ENCODE results near the gene TOMM40. TPM values are rescaled to one million over a fixed set of nuclear protein-coding genes. Genes with fewer than 3 reads are reported as not detected.

The TOMM40 gene
- total and polyA plus RNA-seq, 2 of the 13 experiments (the other 11 are each of a cell fraction or from before 2014, with no cell fraction given) = 72.0 to 110 TPM

GRCh38 chr19:44903602-44904425 is 12.8 kb downstream of the TOMM40 start (continued):
- peak; percentile 69; the same call in 1 of the 2 replicates for TF ChIP-seq ZNF512B (CRISPR knock-in tag; IDR thresholded peaks at IDR 0.05; ENCODE audit: borderline replicate concordance)
- TF ChIP-seq MTERF4 (CRISPR knock-in tag; IDR thresholded peaks at IDR 0.05) = no peak
- no peak for TF ChIP-seq NFYC (CRISPR knock-in tag; IDR thresholded peaks at IDR 0.05)
- peak; percentile 19; the same call in 1 of the 2 replicates for TF ChIP-seq POGZ (CRISPR knock-in tag; IDR thresholded peaks at IDR 0.05)
- 0 out of 2 replicates have a peak, but pooled peaks have one; percentile 63 for TF ChIP-seq ATF5 (CRISPR knock-in tag; IDR thresholded peaks at IDR 0.05; ENCODE audit: low read depth)
- no peak; the same call in 1 of the 2 replicates for TF ChIP-seq NR1H2 (CRISPR knock-in tag; IDR thresholded peaks at IDR 0.05; ENCODE audit: borderline replicate concordance, low read depth)
- TF ChIP-seq TCF12 (IDR thresholded peaks at IDR 0.05) = no peak
- TF ChIP-seq TCF12 (CRISPR knock-in tag; IDR thresholded peaks at IDR 0.05) = peak; percentile 73; the same call in 1 of the 2 replicates
- TF ChIP-seq MIER3 (CRISPR knock-in tag; IDR thresholded peaks at IDR 0.05; ENCODE audit: borderline replicate concordance) = peak; percentile 75; the same call in 1 of the 2 replicates
- peak; percentile 38; the same call in 1 of the 2 replicates for TF ChIP-seq ZNF331 (CRISPR knock-in tag; IDR thresholded peaks at IDR 0.05)
- peak; percentile 63; the same call in 1 of the 2 replicates for TF ChIP-seq FOXJ3 (CRISPR knock-in tag; IDR thresholded peaks at IDR 0.05; ENCODE audit: borderline replicate concordance)
- no peak for TF ChIP-seq ZNF569 (CRISPR knock-in tag; IDR thresholded peaks at IDR 0.05; ENCODE audit: borderline replicate concordance)
- no peak for TF ChIP-seq ZNF12 (CRISPR knock-in tag; IDR thresholded peaks at IDR 0.05)
- peak in 1 of 2 experiments; percentile 91; a peak in 2 of 4 replicates for TF ChIP-seq KLF16 (CRISPR knock-in tag; IDR thresholded peaks at IDR 0.05)
- no peak for TF ChIP-seq EZH2 (conservative IDR thresholded peaks at IDR 0.05; ENCODE audit: low read depth, low read length)
- TF ChIP-seq TBL1XR1 (IDR thresholded peaks at IDR 0.05; ENCODE audit: borderline replicate concordance, low read length, partially characterized antibody) = no peak
- TF ChIP-seq SMAD9 (CRISPR knock-in tag; IDR thresholded peaks at IDR 0.05) = no peak
- no peak for TF ChIP-seq ZNF382 (CRISPR knock-in tag; IDR thresholded peaks at IDR 0.05; ENCODE audit: borderline replicate concordance)
- no peak; the same call in 1 of the 2 replicates for TF ChIP-seq PHF20 (CRISPR knock-in tag; IDR thresholded peaks at IDR 0.05)
- no peak; the same call in 1 of the 2 replicates for TF ChIP-seq TFDP1 (CRISPR knock-in tag; IDR thresholded peaks at IDR 0.05; ENCODE audit: borderline replicate concordance)

Measured in HepG2 (cell line).